GM23338 (cell line): Measurements from ENCODE around the gene CD9. TPM values are rescaled to one million over a fixed set of nuclear protein-coding genes. Genes with fewer than 3 reads are reported as not detected.

ENCODE experiments used
- ATAC-seq: fragments of 200-7000 bp; cut with Tn5 transposase; 3 replicates; pipeline ENCODE4 v1.9.1; 2020
- DNase-seq: peaks from one replicate; pipeline ENCODE4 v3.0.0-alpha.2; 2015; ENCODE audit warnings: low spot score
- H2AFZ ChIP-seq: fragments of 200-600 bp; sonication (generic); 2 replicates; pipeline ENCODE4 v1.8.0; 2016; ENCODE audit warnings: antibody characterized with exemption, mild to moderate bottlenecking, moderate library complexity
- H3F3A ChIP-seq: fragments of 200-600 bp; sonication (generic); replicated peaks from 2 replicates; pipeline ENCODE4 v1.8.0; 2017; ENCODE audit warnings: antibody characterized with exemption, mixed run types, low read depth
- H3K27ac ChIP-seq: fragments of 200-600 bp; sonication (generic); 2 replicates; pipeline ENCODE4 v1.6.1; 2016; ENCODE audit warnings: low read depth
- H3K27me3 ChIP-seq: fragments of 200-600 bp; sonication (generic); 2 replicates; pipeline ENCODE4 v1.8.0; 2016; ENCODE audit warnings: mild to moderate bottlenecking, mixed run types, moderate library complexity; ENCODE audit not compliant: insufficient read depth
- H3K36me3 ChIP-seq: fragments of 200-600 bp; sonication (generic); 2 replicates; pipeline ENCODE4 v1.8.0; 2016; ENCODE audit warnings: mild to moderate bottlenecking; ENCODE audit not compliant: insufficient read depth
- H3K4me1 ChIP-seq: fragments of 200-600 bp; sonication (generic); 2 replicates; pipeline ENCODE4 v1.8.0; 2016; ENCODE audit warnings: mild to moderate bottlenecking, moderate library complexity; ENCODE audit not compliant: insufficient read depth
- H3K4me2 ChIP-seq: fragments of 200-600 bp; sonication (generic); 2 replicates; pipeline ENCODE4 v1.7.1; 2017; ENCODE audit warnings: mixed run types
- H3K4me3 ChIP-seq: fragments of 200-600 bp; sonication (generic); 2 replicates; pipeline ENCODE4 v1.6.1; 2016; ENCODE audit warnings: mixed run types
- H3K79me2 ChIP-seq: fragments of 200-600 bp; sonication (generic); replicated peaks from 2 replicates; pipeline ENCODE4 v1.8.0; 2017; ENCODE audit warnings: mild to moderate bottlenecking; ENCODE audit not compliant: insufficient read depth
- H3K9me2 ChIP-seq: fragments of 200-600 bp; sonication (generic); 2 replicates; pipeline ENCODE4 v1.8.0; 2017; ENCODE audit not compliant: insufficient read depth
- H4K20me1 ChIP-seq: fragments of 200-600 bp; sonication (generic); replicated peaks from 2 replicates; pipeline ENCODE4 v1.8.0; 2017; ENCODE audit warnings: mild to moderate bottlenecking; ENCODE audit not compliant: insufficient read depth
- H3K27ac Mint-ChIP-seq: 2 replicates; pipeline ENCODE4 v1.8.0; 2020; ENCODE audit warnings: inconsistent platforms, mild to moderate bottlenecking, moderate library complexity, mixed read lengths
- H3K27me3 Mint-ChIP-seq: 3 replicates; pipeline ENCODE4 v1.8.0; 2022; ENCODE audit warnings: low read depth, mild to moderate bottlenecking, moderate library complexity, mixed read lengths, inconsistent platforms; ENCODE audit not compliant: insufficient read depth, poor library complexity
- H3K36me3 Mint-ChIP-seq: 3 replicates; pipeline ENCODE4 v1.8.0; 2021; ENCODE audit warnings: low read depth, mild to moderate bottlenecking, inconsistent platforms, moderate library complexity, mixed read lengths
- H3K4me1 Mint-ChIP-seq: 3 replicates; pipeline ENCODE4 v1.8.0; 2020; ENCODE audit warnings: mild to moderate bottlenecking, inconsistent platforms, mixed read lengths
- H3K4me3 Mint-ChIP-seq: 3 replicates; pipeline ENCODE4 v1.8.0; 2021; ENCODE audit warnings: moderate library complexity, mild to moderate bottlenecking, inconsistent platforms, mixed read lengths
- H3K9me3 Mint-ChIP-seq: 3 replicates; pipeline ENCODE4 v1.8.0; 2020; ENCODE audit warnings: moderate library complexity, mild to moderate bottlenecking, inconsistent platforms, mixed read lengths
- CREB1 ChIP-seq: fragments of 250-450 bp; sonication (Bioruptor Pico); IDR thresholded peaks from 2 replicates; pipeline ENCODE4 v1.5.0; 2020; ENCODE audit warnings: low read depth, mild to moderate bottlenecking, moderate library complexity
- NANOG ChIP-seq: IDR thresholded peaks from 2 replicates; pipeline ENCODE4 v1.6.1; 2016; ENCODE audit warnings: antibody characterized with exemption, borderline replicate concordance
- REST ChIP-seq: IDR thresholded peaks from one replicate; pipeline ENCODE4 v1.6.1; 2018; ENCODE audit warnings: antibody characterized with exemption; ENCODE audit not compliant: unreplicated experiment
- polyA plus RNA-seq: library from polyadenylated mRNA; unstranded; fragments of >200 nt; fragmentation: Nextera tagmentation; extraction: Ambion mirVana; gene quantifications from 2 replicates; pipeline ENCODE4 v1.2.1, GENCODE V29; 2016
- total RNA-seq: library from RNA; depleted of rRNA; stranded (reverse); fragments of >200 nt; shearing (Covaris generic); gene quantifications from 2 replicates; pipeline ENCODE4 v1.2.3, GENCODE V29; 2014
- TF ChIP-seq, protein P1 (sequence below): fragments of 250-450 bp; sonication (Bioruptor Pico); IDR thresholded peaks from 2 replicates; pipeline ENCODE4 v1.5.0; 2020; ENCODE audit warnings: mild to moderate bottlenecking, moderate library complexity
- TF ChIP-seq, protein P2 (sequence below), 2 experiments: fragments of 200-600 bp in 1 of 2; sonication (generic) in 1 of 2; conservative IDR thresholded peaks; 2 replicates each; pipeline versions ENCODE4 v1.5.1 to v1.6.1; 2016 to 2017; ENCODE audit warnings: antibody characterized with exemption in 2 of 2, low read depth in 2 of 2, mild to moderate bottlenecking in 2 of 2, moderate library complexity in 1 of 2
- TF ChIP-seq, protein P3 (sequence below): IDR thresholded peaks from 2 replicates; pipeline ENCODE4 v1.6.1; 2016; ENCODE audit warnings: antibody characterized with exemption

Gene CD9
- total and polyA plus RNA-seq, 2 experiments from 2014 or later = 222 to 251 TPM

GRCh38 chr12:6225630-6226001 is 25.4 kb downstream of the CD9 start:
- peaks cover 47% of the 10 kb centered on the region for H3K36me3 Mint-ChIP-seq
- DNase-seq (no peak), ATAC-seq (no peak)
- TF ChIP-seq CREB1 (CRISPR knock-in tag) = no peak
- TF ChIP-seq, protein P1, sequence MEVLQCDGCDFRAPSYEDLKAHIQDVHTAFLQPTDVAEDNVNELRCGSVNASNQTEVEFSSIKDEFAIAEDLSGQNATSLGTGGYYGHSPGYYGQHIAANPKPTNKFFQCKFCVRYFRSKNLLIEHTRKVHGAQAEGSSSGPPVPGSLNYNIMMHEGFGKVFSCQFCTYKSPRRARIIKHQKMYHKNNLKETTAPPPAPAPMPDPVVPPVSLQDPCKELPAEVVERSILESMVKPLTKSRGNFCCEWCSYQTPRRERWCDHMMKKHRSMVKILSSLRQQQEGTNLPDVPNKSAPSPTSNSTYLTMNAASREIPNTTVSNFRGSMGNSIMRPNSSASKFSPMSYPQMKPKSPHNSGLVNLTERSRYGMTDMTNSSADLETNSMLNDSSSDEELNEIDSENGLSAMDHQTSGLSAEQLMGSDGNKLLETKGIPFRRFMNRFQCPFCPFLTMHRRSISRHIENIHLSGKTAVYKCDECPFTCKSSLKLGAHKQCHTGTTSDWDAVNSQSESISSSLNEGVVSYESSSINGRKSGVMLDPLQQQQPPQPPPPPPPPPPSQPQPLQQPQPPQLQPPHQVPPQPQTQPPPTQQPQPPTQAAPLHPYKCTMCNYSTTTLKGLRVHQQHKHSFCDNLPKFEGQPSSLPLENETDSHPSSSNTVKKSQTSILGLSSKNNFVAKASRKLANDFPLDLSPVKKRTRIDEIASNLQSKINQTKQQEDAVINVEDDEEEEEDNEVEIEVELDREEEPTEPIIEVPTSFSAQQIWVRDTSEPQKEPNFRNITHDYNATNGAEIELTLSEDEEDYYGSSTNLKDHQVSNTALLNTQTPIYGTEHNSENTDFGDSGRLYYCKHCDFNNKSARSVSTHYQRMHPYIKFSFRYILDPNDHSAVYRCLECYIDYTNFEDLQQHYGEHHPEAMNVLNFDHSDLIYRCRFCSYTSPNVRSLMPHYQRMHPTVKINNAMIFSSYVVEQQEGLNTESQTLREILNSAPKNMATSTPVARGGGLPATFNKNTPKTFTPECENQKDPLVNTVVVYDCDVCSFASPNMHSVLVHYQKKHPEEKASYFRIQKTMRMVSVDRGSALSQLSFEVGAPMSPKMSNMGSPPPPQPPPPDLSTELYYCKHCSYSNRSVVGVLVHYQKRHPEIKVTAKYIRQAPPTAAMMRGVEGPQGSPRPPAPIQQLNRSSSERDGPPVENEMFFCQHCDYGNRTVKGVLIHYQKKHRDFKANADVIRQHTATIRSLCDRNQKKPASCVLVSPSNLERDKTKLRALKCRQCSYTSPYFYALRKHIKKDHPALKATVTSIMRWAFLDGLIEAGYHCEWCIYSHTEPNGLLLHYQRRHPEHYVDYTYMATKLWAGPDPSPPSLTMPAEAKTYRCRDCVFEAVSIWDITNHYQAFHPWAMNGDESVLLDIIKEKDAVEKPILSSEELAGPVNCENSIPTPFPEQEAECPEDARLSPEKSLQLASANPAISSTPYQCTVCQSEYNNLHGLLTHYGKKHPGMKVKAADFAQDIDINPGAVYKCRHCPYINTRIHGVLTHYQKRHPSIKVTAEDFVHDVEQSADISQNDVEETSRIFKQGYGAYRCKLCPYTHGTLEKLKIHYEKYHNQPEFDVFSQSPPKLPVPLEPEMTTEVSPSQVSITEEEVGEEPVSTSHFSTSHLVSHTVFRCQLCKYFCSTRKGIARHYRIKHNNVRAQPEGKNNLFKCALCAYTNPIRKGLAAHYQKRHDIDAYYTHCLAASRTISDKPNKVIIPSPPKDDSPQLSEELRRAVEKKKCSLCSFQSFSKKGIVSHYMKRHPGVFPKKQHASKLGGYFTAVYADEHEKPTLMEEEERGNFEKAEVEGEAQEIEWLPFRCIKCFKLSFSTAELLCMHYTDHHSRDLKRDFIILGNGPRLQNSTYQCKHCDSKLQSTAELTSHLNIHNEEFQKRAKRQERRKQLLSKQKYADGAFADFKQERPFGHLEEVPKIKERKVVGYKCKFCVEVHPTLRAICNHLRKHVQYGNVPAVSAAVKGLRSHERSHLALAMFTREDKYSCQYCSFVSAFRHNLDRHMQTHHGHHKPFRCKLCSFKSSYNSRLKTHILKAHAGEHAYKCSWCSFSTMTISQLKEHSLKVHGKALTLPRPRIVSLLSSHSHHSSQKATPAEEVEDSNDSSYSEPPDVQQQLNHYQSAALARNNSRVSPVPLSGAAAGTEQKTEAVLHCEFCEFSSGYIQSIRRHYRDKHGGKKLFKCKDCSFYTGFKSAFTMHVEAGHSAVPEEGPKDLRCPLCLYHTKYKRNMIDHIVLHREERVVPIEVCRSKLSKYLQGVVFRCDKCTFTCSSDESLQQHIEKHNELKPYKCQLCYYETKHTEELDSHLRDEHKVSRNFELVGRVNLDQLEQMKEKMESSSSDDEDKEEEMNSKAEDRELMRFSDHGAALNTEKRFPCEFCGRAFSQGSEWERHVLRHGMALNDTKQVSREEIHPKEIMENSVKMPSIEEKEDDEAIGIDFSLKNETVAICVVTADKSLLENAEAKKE (CRISPR knock-in tag) = no peak
- Histone ChIP-seq H3K36me3 (peaks cover 13% of the 10 kb centered on the region), H2AFZ (no peak overlapping the region), H3K4me1 (no peaks in the 10 kb centered on the region), H3K79me2 (peaks cover 83% of the 10 kb centered on the region), H3K27ac (peak overlapping the region; percentile 68; the same call in 1 of the 2 replicates), H4K20me1 (peaks cover 21% of the 10 kb centered on the region), H3K9me2 (no peaks in the 10 kb centered on the region), H3K27me3 (no peaks in the 10 kb centered on the region), H3K4me2 (no peak overlapping the region), H3F3A (peaks cover 7% of the 10 kb centered on the region; the same call in 1 of the 2 replicates), H3K4me3 (no peak overlapping the region)
- H3K27ac Mint-ChIP-seq = peak overlapping the region; percentile 21; the same call in 1 of the 2 replicates
- peaks cover 28% of the 10 kb centered on the region for H3K4me1 Mint-ChIP-seq
- H3K27me3 Mint-ChIP-seq = no peaks in the 10 kb centered on the region
- H3K9me3 Mint-ChIP-seq = no peaks in the 10 kb centered on the region
- no peak overlapping the region for H3K4me3 Mint-ChIP-seq

GRCh38 chr12:6226002-6226678 is 25.9 kb downstream of the CD9 start:
- no peaks in the 10 kb centered on the region for H3K27me3 ChIP-seq
- peaks cover 29% of the 10 kb centered on the region for H3K4me1 Mint-ChIP-seq
- no peaks in the 10 kb centered on the region for H3K27me3 Mint-ChIP-seq
- peaks cover 51% of the 10 kb centered on the region for H3K36me3 Mint-ChIP-seq
- no peaks in the 10 kb centered on the region for H3K9me2 ChIP-seq
- H3K27ac Mint-ChIP-seq = peak overlapping the region; percentile 31
- H3K4me1 ChIP-seq = peaks cover 4% of the 10 kb centered on the region; the same call in 1 of the 2 replicates
- H3K9me3 Mint-ChIP-seq = no peaks in the 10 kb centered on the region
- H3K4me3 ChIP-seq = no peak overlapping the region
- no peak for ATAC-seq
- H3F3A ChIP-seq = peaks cover 7% of the 10 kb centered on the region; the same call in 1 of the 2 replicates
- H2AFZ ChIP-seq = no peak overlapping the region
- H3K4me2 ChIP-seq = no peak overlapping the region
- H3K79me2 ChIP-seq = peaks cover 83% of the 10 kb centered on the region
- peak overlapping the region; percentile 68 for H3K27ac ChIP-seq
- DNase-seq = no peak
- H3K4me3 Mint-ChIP-seq = no peak overlapping the region
- peaks cover 13% of the 10 kb centered on the region for H3K36me3 ChIP-seq
- H4K20me1 ChIP-seq = peaks cover 18% of the 10 kb centered on the region
- TF ChIP-seq REST (no peak), NANOG (no peak)
- TF ChIP-seq, protein P2, sequence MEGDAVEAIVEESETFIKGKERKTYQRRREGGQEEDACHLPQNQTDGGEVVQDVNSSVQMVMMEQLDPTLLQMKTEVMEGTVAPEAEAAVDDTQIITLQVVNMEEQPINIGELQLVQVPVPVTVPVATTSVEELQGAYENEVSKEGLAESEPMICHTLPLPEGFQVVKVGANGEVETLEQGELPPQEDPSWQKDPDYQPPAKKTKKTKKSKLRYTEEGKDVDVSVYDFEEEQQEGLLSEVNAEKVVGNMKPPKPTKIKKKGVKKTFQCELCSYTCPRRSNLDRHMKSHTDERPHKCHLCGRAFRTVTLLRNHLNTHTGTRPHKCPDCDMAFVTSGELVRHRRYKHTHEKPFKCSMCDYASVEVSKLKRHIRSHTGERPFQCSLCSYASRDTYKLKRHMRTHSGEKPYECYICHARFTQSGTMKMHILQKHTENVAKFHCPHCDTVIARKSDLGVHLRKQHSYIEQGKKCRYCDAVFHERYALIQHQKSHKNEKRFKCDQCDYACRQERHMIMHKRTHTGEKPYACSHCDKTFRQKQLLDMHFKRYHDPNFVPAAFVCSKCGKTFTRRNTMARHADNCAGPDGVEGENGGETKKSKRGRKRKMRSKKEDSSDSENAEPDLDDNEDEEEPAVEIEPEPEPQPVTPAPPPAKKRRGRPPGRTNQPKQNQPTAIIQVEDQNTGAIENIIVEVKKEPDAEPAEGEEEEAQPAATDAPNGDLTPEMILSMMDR (conservative IDR thresholded peaks at IDR 0.05; ENCODE audit: low read depth in 2 of 2) = no peak
- TF ChIP-seq, protein P3, sequence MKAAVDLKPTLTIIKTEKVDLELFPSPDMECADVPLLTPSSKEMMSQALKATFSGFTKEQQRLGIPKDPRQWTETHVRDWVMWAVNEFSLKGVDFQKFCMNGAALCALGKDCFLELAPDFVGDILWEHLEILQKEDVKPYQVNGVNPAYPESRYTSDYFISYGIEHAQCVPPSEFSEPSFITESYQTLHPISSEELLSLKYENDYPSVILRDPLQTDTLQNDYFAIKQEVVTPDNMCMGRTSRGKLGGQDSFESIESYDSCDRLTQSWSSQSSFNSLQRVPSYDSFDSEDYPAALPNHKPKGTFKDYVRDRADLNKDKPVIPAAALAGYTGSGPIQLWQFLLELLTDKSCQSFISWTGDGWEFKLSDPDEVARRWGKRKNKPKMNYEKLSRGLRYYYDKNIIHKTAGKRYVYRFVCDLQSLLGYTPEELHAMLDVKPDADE = no peak
